ENCODE data around the gene AXIN2.

Gene AXIN2

GRCh38 chr17:65550075-65550662 lies 11.3 kb downstream of the AXIN2 start:
- Histone ChIP-seq H3K4me1 (ENCODE audit: insufficient read depth, low read length, severe bottlenecking) (no peaks in the 10 kb centered on the region), H3K9me2 (ENCODE audit: low read depth, low read length) (no peaks in the 10 kb centered on the region), H3K4me3 (ENCODE audit: low read depth, low read length, poor library complexity, severe bottlenecking) (no peak overlapping the region), H3K9ac (ENCODE audit: low read length) (no peak overlapping the region), H3K4me2 (ENCODE audit: low read length) (no peak overlapping the region), H3K36me3 (ENCODE audit: insufficient read depth, low read length) (no peaks in the 10 kb centered on the region), H3K27me3 (ENCODE audit: insufficient read depth, low read length) (no peaks in the 10 kb centered on the region; the same call in 1 of the 2 replicates), H3F3A (ENCODE audit: insufficient read depth, low read length) (no peaks in the 10 kb centered on the region), H2AFZ (ENCODE audit: low read length) (no peak overlapping the region), H4K20me1 (ENCODE audit: insufficient read depth, low read length) (no peaks in the 10 kb centered on the region), H3K79me2 (ENCODE audit: insufficient read depth, low read length) (no peaks in the 10 kb centered on the region), H3K27ac (ENCODE audit: low read depth, low read length, poor library complexity, severe bottlenecking) (no peak overlapping the region), H3K9me3 (ENCODE audit: low read length) (no peaks in the 10 kb centered on the region)
- no peak for TF ChIP-seq EZH2 (IDR thresholded peaks at IDR 0.05; ENCODE audit: borderline replicate concordance, low read length)
- TF ChIP-seq, protein P1, sequence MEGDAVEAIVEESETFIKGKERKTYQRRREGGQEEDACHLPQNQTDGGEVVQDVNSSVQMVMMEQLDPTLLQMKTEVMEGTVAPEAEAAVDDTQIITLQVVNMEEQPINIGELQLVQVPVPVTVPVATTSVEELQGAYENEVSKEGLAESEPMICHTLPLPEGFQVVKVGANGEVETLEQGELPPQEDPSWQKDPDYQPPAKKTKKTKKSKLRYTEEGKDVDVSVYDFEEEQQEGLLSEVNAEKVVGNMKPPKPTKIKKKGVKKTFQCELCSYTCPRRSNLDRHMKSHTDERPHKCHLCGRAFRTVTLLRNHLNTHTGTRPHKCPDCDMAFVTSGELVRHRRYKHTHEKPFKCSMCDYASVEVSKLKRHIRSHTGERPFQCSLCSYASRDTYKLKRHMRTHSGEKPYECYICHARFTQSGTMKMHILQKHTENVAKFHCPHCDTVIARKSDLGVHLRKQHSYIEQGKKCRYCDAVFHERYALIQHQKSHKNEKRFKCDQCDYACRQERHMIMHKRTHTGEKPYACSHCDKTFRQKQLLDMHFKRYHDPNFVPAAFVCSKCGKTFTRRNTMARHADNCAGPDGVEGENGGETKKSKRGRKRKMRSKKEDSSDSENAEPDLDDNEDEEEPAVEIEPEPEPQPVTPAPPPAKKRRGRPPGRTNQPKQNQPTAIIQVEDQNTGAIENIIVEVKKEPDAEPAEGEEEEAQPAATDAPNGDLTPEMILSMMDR (IDR thresholded peaks at IDR 0.05; ENCODE audit: low read length), result no peak

DNA sequence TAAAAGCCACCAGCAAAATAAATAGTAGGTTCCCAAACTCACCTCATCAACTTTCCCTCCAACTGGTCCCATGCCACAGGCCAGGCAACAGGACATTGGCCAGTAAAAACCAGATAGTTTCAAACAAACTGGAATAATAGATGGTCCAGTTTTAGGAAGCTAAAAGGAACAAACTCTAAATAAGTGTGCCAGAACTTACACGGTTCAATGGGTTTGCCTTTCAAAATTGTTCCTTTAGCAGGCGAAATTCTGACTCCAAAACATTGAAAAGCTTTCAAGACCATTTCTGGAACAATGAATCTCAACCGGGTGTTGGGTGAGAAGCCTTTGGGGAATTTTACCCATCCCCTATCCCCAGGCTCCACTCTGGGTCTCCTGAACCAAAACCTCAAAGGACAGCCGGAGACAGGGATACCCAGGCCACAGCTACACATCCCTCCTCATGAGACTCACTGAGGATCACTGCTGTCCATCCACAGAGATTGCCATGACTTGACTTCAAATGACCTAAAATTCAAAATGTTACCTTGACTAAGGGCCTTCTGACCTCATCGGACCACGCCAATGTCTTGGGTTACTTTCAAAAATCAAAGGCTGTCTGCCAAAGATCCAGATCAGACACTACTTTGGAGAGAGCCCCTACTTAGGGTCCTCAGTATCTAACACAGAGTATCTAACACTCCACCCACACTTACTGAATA lies 13.0 kb downstream of the AXIN2 start:
- Histone ChIP-seq H3K27me3 (ENCODE audit: insufficient read depth, low read length) (no peaks in the 10 kb centered on the region), H3K4me1 (ENCODE audit: insufficient read depth, low read length, severe bottlenecking) (no peaks in the 10 kb centered on the region), H3K27ac (ENCODE audit: low read depth, low read length, poor library complexity, severe bottlenecking) (no peak overlapping the region), H3F3A (ENCODE audit: insufficient read depth, low read length) (no peaks in the 10 kb centered on the region), H2AFZ (ENCODE audit: low read length) (no peak overlapping the region), H3K4me2 (ENCODE audit: low read length) (no peak overlapping the region), H3K4me3 (ENCODE audit: low read depth, low read length, poor library complexity, severe bottlenecking) (no peak overlapping the region), H3K36me3 (ENCODE audit: insufficient read depth, low read length) (no peaks in the 10 kb centered on the region), H3K9ac (ENCODE audit: low read length) (no peak overlapping the region), H3K9me3 (ENCODE audit: low read length) (no peaks in the 10 kb centered on the region), H4K20me1 (ENCODE audit: insufficient read depth, low read length) (no peaks in the 10 kb centered on the region), H3K79me2 (ENCODE audit: insufficient read depth, low read length) (no peaks in the 10 kb centered on the region), H3K9me2 (ENCODE audit: low read depth, low read length) (no peaks in the 10 kb centered on the region)
- TF ChIP-seq, protein P1 (IDR thresholded peaks at IDR 0.05; ENCODE audit: low read length), result no peak
- TF ChIP-seq EZH2 (IDR thresholded peaks at IDR 0.05; ENCODE audit: borderline replicate concordance, low read length), result no peak

GRCh38 chr17:65547253-65547670 lies 14.2 kb downstream of the AXIN2 start:
- no peaks in the 10 kb centered on the region for H3K79me2 ChIP-seq (ENCODE audit: insufficient read depth, low read length)
- no peaks in the 10 kb centered on the region for H4K20me1 ChIP-seq (ENCODE audit: insufficient read depth, low read length)
- H3K4me3 ChIP-seq (ENCODE audit: low read depth, low read length, poor library complexity, severe bottlenecking), result no peak overlapping the region
- H3K27me3 ChIP-seq (ENCODE audit: insufficient read depth, low read length), result no peaks in the 10 kb centered on the region
- no peak overlapping the region for H3K4me2 ChIP-seq (ENCODE audit: low read length)
- no peaks in the 10 kb centered on the region for H3F3A ChIP-seq (ENCODE audit: insufficient read depth, low read length)
- no peaks in the 10 kb centered on the region for H3K9me2 ChIP-seq (ENCODE audit: low read depth, low read length)
- no peaks in the 10 kb centered on the region for H3K36me3 ChIP-seq (ENCODE audit: insufficient read depth, low read length)
- TF ChIP-seq, protein P1 (IDR thresholded peaks at IDR 0.05; ENCODE audit: low read length), result no peak
- TF ChIP-seq EZH2 (IDR thresholded peaks at IDR 0.05; ENCODE audit: borderline replicate concordance, low read length), result no peak
- no peaks in the 10 kb centered on the region for H3K4me1 ChIP-seq (ENCODE audit: insufficient read depth, low read length, severe bottlenecking)
- no peak overlapping the region for H3K9ac ChIP-seq (ENCODE audit: low read length)
- H2AFZ ChIP-seq (ENCODE audit: low read length), result no peak overlapping the region
- no peak overlapping the region for H3K27ac ChIP-seq (ENCODE audit: low read depth, low read length, poor library complexity, severe bottlenecking)
- H3K9me3 ChIP-seq (ENCODE audit: low read length), result no peaks in the 10 kb centered on the region

All from OCI-LY1 (cell line).